ENCODE data around the gene AATF.

The AATF gene

GRCh38 chr17:36931697-36932382, 16.9 kb upstream of the AATF start:
- FAIRE-seq = no peak

DNA sequence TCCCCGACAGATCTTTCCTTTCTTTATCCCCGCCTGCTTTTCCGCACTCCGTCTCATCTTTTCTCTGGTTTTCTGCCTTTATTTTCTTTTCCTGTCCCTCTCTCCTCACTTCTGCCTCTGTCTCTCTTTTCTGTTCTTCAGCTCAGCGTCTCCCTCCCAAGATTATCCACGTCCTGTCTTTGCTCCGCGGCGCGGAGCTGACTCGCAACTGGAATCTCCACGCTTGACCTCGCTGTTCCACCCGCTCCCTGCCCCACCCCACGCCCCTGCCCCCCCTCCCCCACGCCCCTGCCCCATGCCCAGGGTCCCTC, 16.4 kb upstream of the AATF start:
- FAIRE-seq = no peak

- FAIRE-seq = no peak
Measured at GRCh38 chr17:36932694-36933511, 15.9 kb upstream of the AATF start.

DNA sequence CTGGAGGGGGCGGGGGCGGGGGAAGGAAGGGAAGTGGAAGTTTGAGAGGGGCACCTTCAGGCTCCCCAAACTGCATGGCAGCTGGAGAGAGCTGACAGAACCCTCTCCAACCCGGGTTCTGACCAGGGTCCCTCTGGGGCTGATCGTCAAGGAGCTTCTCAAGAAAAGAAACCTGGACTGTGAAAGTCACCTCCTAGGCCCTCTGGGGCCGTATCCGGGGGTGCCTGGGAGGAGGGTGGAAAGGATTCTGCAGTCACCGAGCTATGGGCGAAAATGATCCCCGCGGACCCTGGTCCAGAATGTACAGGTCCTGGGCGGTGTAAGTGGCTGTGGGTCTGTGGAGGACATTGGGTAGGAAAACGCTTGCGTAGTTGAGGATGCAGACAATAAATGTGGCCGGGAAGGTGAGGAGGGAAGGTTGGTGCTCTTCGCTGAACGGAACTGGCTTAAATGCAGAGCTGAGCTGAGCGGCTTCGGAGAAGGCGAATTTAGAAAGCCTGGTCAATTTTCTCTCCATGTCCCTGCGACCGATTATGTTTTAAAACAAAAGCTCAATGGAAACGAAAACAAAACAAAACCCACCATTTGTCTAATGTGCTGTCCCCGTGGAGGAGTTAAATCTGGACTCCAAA, 15.1 kb upstream of the AATF start:
- no peak for FAIRE-seq

GRCh38 chr17:36934144-36934691, 14.5 kb upstream of the AATF start:
- no peak for FAIRE-seq

DNA sequence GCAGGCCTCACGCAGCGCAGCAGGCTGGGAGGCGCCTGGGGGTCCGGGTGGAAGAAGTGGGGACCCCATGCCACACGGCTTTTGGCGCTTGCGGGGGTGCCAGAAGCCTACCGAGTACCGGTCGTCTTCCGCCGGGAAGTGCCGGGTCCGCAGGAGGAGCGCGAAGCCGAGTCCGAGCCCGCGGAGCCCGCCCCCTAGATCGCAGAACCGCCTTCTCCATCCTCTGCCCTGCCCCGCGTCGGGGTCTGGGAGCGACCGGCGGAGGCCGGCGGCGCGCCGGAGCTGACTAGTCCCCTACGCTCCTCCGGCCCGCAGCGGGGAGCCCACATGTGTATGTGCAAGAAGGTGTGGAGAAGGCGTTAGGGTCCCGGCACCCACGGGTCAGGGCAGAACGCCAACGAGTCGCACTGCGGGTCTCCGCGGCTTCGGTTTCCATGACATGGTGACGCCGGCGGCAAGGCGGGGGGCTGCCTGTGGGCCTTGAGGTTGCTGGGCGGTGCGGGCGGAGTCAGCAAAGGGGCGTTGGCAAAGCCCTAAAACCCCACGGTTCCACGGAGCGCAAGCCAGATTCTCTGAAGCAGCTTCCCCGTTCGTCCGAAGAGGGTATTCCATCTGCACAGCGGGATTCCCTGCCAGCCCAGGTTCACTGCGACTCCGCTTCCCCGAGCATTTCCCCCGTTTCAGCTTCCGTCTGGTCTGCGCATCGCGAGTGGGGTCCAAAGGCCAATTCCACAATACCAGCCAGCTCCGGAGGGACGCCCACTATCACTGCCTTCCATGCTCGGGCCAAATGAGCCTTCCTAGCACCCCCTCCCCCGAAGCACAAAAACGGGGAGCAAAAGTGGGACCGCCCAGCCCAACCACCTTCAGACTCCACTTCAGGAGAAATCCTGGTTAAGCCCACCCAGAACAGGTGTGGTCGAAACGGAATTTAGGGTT, 13.8 kb upstream of the AATF start:
- no peak for FAIRE-seq

DNA sequence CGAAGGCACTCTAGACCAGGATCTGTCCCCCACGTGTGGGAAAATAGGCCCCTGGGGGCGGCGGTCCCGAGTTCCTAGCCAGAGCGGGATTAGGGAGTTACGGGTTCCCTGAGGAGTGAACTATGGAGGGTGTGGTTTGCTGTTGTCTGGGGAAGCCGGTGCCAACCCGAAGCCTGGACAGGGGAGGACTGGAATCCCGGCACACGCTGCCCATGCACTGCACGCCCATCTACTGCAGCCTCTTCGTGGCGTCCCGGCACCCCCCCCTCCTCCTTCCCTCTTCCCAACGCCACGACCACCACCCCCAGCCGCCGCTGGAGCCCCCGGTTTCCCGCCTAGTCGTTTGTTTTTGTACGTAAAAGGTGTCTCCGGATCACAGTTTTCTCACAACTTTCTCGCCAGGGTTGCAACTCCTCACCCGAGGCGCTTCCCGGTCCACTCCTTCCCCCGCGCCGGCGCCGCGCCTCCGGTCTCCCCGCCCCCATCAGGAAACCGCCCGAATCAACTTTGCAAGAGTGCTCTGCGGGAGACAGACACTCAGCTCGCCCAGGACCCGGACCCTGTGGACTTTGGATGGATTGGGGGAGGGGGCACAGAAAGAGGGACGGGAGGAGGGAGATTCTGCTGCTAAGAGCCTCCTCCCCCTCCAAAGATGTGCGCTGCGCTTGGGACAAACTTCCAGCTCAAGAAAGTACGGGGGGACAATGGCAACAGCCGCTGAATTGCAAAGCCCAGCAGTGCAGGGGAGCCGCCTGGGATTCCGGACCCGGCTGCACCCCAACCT, 12.9 kb upstream of the AATF start:
- FAIRE-seq = no peak

DNA sequence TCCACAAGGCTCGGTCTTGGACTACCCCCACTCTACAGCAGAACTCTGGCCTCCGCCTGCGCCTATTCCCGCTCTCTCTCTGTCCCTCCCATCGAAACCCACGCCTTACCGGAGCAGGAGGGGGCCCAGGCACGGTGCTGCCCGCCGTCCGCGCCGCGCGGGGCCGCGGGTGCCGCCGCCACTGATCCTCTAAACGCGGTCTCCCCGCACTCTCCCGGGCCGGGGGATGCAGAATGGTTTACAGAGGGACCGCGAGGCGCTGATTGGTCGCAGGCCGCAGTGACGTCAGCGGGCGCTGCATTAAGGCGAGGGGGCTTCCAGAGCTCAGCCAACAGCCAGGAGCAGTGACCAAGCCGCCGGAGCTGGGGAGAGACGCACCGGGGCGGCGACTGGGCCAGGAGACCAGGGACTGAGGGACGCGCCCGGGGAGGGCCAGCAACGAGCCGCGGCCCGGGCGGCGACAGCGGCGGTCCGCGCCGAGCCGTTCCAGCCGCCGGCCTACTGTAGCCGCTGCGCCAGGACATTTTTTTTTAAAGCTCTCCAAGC, 12.2 kb upstream of the AATF start:
- no peak for FAIRE-seq

- FAIRE-seq = no peak
Measured at GRCh38 chr17:36937001-36937958, 11.5 kb upstream of the AATF start, which contains the start of gene LHX1. LHX1 (plus strand) TSS chr17:36937475; CDS start chr17:36938198, 723 bp downstream.

DNA sequence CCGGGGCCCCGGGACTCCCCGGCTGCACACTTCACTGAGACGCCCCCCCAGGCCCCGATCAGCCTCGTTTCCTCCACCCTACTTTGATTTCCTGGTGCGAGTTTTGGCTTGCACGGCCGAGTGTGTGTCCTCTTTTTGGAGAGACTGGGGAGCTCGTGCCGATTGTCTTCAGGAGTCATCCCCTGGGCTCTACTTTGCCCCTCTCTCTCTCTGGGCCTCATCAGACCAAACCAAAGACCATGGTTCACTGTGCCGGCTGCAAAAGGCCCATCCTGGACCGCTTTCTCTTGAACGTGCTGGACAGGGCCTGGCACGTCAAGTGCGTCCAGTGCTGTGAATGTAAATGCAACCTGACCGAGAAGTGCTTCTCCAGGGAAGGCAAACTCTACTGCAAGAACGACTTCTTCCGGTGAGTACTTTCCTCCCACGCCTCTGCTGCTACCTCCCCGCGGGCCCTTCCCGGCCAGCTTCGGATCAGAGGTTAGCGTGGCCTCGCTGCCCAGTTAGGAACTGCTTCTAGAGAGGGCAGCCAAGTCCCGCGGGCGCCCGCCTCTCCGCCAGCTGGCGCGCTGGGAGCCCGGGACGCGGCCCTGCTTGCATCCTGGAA, 10.7 kb upstream of the AATF start:
- FAIRE-seq = no peak

DNA sequence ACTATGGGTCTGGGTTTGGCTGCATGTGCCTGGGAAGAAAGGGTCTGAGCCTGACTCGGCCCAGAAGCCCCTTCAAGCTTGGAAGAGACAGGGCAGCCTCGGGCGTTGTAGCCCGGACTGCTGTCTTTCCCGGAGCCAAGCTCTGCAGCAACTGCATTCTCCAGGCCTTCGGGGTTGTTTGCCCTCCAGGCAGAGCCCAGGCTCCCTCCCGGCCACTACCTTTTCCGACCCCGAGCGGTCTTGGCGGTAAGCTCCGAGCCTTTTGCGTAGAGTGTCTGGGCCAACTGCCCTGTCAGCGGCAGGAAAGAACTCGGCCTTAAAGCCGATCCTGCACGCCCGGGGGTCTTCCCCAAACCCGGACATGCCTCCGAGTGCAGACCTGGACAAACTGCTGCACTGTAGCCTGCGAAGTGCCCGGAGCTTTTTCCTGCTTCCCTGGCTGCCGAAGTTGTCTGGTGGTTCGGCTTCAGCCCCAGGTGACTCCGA, 10.1 kb upstream of the AATF start:
- no peak for FAIRE-seq

DNA sequence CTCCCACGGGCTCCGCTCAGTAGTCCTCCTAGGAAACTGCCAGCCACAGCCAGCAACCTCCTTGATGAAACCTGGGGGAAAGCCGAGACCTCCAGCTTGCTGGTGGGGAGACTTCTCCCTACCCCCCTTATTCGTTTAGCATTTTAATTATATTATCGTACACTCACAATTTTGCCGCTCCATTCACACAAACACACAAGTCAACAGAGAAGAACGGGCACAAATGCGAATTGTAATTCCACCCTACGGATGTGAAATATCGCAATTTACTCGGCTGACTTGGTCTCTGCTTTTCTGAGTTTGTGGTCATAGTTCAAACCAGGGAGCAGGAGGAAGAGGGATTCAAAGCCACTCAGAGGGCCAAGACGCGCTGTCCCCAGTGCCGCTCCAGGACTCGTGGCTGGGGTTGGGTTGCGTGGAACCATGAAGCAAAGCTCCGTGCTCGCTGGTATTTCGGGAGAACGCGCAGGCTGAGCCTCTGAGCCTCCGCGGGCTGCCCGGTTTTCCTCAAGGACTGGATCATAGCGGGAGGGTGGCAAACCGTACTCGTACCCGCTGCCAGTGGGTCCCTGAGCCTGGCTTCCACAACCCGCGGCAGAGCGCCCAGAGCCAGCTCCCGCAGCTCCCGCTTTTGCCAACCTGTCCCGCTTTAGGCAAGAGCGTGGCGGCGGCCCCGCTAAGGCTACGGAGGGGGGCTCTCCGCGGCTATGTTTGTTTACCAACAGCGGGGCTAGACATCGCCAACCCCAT, 9.5 kb upstream of the AATF start:
- no peak for FAIRE-seq

DNA sequence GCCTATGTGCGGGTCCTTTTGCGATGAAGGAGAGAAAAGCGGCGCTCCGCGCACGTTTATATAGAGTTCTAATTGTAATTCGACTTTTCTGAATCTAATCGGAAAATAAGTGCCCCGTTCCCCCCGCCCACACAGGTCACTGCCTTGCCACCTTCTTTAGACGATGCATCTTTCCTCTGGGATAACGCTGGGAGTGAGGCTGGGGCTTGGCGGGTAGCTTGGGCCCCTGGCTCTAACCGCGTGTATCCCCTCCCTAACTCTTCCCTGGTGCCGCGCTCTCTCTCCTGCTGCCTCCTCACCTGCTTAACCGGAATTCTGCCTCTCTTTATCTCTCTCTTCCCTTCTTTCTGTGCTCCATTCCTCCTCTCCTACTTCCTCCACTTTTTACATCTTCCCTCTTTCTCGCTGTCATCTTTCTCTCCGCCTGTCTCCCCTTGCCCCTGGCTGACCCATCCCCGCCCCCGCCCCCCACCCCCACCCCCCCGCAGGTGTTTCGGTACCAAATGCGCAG, 8.9 kb upstream of the AATF start:
- FAIRE-seq = no peak

DNA sequence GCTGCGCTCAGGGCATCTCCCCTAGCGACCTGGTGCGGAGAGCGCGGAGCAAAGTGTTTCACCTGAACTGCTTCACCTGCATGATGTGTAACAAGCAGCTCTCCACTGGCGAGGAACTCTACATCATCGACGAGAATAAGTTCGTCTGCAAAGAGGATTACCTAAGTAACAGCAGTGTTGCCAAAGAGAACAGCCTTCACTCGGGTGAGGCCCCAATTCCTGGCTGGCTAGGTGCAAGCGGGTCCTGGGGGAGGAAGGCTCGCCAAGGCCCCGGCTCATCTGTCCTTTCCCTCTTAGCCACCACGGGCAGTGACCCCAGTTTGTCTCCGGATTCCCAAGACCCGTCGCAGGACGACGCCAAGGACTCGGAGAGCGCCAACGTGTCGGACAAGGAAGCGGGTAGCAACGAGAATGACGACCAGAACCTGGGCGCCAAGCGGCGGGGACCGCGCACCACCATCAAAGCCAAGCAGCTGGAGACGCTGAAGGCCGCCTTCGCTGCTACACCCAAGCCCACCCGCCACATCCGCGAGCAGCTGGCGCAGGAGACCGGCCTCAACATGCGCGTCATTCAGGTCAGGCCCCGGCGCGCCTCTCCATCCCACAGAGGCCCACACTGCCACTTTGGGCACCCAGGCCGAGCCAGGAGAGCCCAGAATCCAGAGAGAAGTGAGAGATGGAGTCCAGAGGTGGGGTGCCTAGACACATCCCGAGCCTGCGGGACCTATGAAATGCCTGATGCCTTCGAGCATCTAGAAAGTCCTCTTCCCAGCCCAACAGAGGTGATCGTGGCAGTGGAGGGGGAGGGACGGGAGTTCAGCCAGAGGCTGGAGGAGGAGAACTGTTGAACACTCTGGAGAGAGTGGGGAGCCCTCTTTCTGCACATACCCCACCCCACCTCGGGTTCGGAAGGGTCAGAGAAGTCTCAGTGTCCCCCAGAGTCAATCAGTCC, 8.2 kb upstream of the AATF start:
- no peak for FAIRE-seq

- no peak for FAIRE-seq
Measured at GRCh38 chr17:36941265-36942010, 7.3 kb upstream of the AATF start.

- no peak for FAIRE-seq
Measured at GRCh38 chr17:36942019-36942599, 6.6 kb upstream of the AATF start.
